ENCODE data around the gene ITGB5.
"Not testable (repeated sequence)": the region's sequence is repeated elsewhere in the genome, so short reads cannot be mapped to it uniquely, and the experiment has no call there.

The ITGB5 gene

GRCh38 chr3:124765197-124765840 is 121.8 kb downstream of the ITGB5 start:
- DNase-seq (ENCODE audit: low read depth, low spot score) = no peak

GRCh38 chr3:124764746-124765145 is 122.4 kb downstream of the ITGB5 start:
- H3K4me3 ChIP-seq (ENCODE audit: low read length) = no peak overlapping the region
- no peak for DNase-seq (ENCODE audit: low read depth, low spot score)

More at GRCh38 chr3:124765197-124765840, 121.8 kb downstream of the ITGB5 start:
- H3K4me3 ChIP-seq (ENCODE audit: low read length) = no peak overlapping the region

GRCh38 chr3:124763644-124764358 is 123.4 kb downstream of the ITGB5 start:
- H3K4me3 ChIP-seq (ENCODE audit: low read length) = no peak overlapping the region
- no peak for DNase-seq (ENCODE audit: low read depth, low spot score)

GRCh38 chr3:124763206-124763605 is 124.0 kb downstream of the ITGB5 start:
- no peak for DNase-seq (ENCODE audit: low read depth, low spot score)

GRCh38 chr3:124762661-124763011 is 124.5 kb downstream of the ITGB5 start:
- no peak overlapping the region for H3K4me3 ChIP-seq (ENCODE audit: low read length)
- DNase-seq (ENCODE audit: low read depth, low spot score) = no peak

More at GRCh38 chr3:124763206-124763605, 124.0 kb downstream of the ITGB5 start:
- no peak overlapping the region for H3K4me3 ChIP-seq (ENCODE audit: low read length)

- H3K4me3 ChIP-seq (ENCODE audit: low read length) = no peak overlapping the region
- DNase-seq (ENCODE audit: low read depth, low spot score) = no peak
These were observed 125.1 kb downstream of the ITGB5 start for GRCh38 chr3:124761935-124762660.

- DNase-seq (ENCODE audit: low read depth, low spot score) = peak; percentile 51
- H3K4me3 ChIP-seq (ENCODE audit: low read length) = peak overlapping the region; percentile 29
These were observed 125.8 kb downstream of the ITGB5 start for GRCh38 chr3:124761250-124761796.

GRCh38 chr3:124760601-124761000 is 126.6 kb downstream of the ITGB5 start:
- no peak overlapping the region for H3K4me3 ChIP-seq (ENCODE audit: low read length)
- DNase-seq (ENCODE audit: low read depth, low spot score) = no peak

- no peak for DNase-seq (ENCODE audit: low read depth, low spot score)
- H3K4me3 ChIP-seq (ENCODE audit: low read length) = no peak overlapping the region
These were observed 127.3 kb downstream of the ITGB5 start for GRCh38 chr3:124759666-124760401.

- H3K4me3 ChIP-seq (ENCODE audit: low read length) = no peak overlapping the region
- DNase-seq (ENCODE audit: low read depth, low spot score) = no peak
These were observed 128.1 kb downstream of the ITGB5 start for GRCh38 chr3:124758851-124759635.

- not testable (repeated sequence) for DNase-seq (ENCODE audit: low read depth, low spot score); H3K4me3 ChIP-seq (ENCODE audit: low read length)
These were observed 129.2 kb downstream of the ITGB5 start for GRCh38 chr3:124757926-124758325.

GRCh38 chr3:124752051-124752450 is 135.1 kb downstream of the ITGB5 start:
- DNase-seq (ENCODE audit: low read depth, low spot score) = no peak
- H3K4me3 ChIP-seq (ENCODE audit: low read length) = no peak overlapping the region

GRCh38 chr3:124751501-124751900 is 135.7 kb downstream of the ITGB5 start:
- H3K4me3 ChIP-seq (ENCODE audit: low read length) = no peak overlapping the region
- DNase-seq (ENCODE audit: low read depth, low spot score) = no peak

GRCh38 chr3:124749877-124750276 is 137.3 kb downstream of the ITGB5 start:
- DNase-seq (ENCODE audit: low read depth, low spot score); H3K4me3 ChIP-seq (ENCODE audit: low read length): not testable (repeated sequence)

- DNase-seq (ENCODE audit: low read depth, low spot score) = no peak
- no peak overlapping the region for H3K4me3 ChIP-seq (ENCODE audit: low read length)
These were observed 138.5 kb downstream of the ITGB5 start for GRCh38 chr3:124748560-124749198.

GRCh38 chr3:124747111-124747981 is 139.8 kb downstream of the ITGB5 start:
- no peak for DNase-seq (ENCODE audit: low read depth, low spot score)
- no peak overlapping the region for H3K4me3 ChIP-seq (ENCODE audit: low read length)

GRCh38 chr3:124745756-124746155 is 141.4 kb downstream of the ITGB5 start:
- H3K4me3 ChIP-seq (ENCODE audit: low read length) = no peak overlapping the region
- no peak for DNase-seq (ENCODE audit: low read depth, low spot score)

Measured in Jurkat, Clone E6-1 (cell line).